ENCODE measurements around the gene RASSF5.

RASSF5 gene

DNA sequence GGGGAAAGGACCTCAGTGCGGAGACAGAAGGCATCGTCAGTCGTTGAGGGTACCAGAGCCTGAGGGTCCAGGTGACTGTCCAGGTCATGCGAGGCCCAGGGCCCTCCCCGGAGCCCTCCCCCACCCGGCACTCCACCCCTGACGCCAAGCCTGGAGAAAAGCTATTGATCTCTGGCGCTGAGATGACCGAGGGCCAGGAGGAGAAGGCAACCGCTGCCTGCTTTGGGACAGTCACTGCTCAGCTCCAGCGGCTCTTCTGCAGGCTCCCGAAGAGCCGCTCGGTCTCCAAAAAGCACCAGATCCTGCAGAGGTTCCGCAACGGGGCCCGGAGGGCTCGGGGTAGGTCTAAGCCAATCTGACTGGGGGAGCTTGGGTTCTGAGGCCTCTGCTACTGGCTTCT, 10.9 kb downstream of the RASSF5 start:
- TF ChIP-seq, protein P1, sequence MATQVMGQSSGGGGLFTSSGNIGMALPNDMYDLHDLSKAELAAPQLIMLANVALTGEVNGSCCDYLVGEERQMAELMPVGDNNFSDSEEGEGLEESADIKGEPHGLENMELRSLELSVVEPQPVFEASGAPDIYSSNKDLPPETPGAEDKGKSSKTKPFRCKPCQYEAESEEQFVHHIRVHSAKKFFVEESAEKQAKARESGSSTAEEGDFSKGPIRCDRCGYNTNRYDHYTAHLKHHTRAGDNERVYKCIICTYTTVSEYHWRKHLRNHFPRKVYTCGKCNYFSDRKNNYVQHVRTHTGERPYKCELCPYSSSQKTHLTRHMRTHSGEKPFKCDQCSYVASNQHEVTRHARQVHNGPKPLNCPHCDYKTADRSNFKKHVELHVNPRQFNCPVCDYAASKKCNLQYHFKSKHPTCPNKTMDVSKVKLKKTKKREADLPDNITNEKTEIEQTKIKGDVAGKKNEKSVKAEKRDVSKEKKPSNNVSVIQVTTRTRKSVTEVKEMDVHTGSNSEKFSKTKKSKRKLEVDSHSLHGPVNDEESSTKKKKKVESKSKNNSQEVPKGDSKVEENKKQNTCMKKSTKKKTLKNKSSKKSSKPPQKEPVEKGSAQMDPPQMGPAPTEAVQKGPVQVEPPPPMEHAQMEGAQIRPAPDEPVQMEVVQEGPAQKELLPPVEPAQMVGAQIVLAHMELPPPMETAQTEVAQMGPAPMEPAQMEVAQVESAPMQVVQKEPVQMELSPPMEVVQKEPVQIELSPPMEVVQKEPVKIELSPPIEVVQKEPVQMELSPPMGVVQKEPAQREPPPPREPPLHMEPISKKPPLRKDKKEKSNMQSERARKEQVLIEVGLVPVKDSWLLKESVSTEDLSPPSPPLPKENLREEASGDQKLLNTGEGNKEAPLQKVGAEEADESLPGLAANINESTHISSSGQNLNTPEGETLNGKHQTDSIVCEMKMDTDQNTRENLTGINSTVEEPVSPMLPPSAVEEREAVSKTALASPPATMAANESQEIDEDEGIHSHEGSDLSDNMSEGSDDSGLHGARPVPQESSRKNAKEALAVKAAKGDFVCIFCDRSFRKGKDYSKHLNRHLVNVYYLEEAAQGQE (IDR thresholded peaks at IDR 0.05; ENCODE audit: insufficient read depth in 1 of 2, low read depth in 2 of 2, low read length in 2 of 2) = no peak
- TF ChIP-seq TAF1 (IDR thresholded peaks at IDR 0.05; ENCODE audit: borderline replicate concordance, insufficient read depth, low read length) (no peak), SIN3A (IDR thresholded peaks at IDR 0.05; ENCODE audit: borderline replicate concordance, insufficient read depth, low read length) (no peak), FOXP2 (optimal IDR thresholded peaks at IDR 0.05; ENCODE audit: borderline replicate concordance, extremely low read depth, extremely low read length, insufficient read depth) (no peak), POLR2AphosphoS5 (IDR thresholded peaks at IDR 0.05; ENCODE audit: low read depth, low read length) (no peak)

DNA sequence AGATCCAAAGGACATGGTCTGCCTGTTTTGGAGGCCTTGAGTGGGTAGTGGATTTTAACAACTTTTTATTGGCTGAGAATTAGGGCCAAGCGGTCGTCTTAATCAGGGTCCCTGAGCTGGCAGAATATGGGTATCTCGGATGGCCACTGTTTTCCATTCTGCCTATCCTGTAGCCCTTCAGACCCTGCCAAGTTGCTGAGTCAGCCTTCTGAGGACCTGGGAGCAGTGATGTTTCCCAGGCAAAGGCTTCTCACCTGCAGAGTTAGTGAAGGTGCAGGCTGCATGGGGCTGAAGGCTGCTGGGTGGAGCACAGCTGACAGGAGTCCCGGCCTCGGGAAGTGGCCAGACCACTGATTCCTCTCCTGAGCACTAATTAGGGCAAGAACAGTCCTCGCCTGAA, 11.4 kb downstream of the RASSF5 start:
- TF ChIP-seq POLR2AphosphoS5 (IDR thresholded peaks at IDR 0.05; ENCODE audit: low read depth, low read length) = no peak
- no peak for TF ChIP-seq TAF1 (IDR thresholded peaks at IDR 0.05; ENCODE audit: borderline replicate concordance, insufficient read depth, low read length)
- TF ChIP-seq SIN3A (IDR thresholded peaks at IDR 0.05; ENCODE audit: borderline replicate concordance, insufficient read depth, low read length) = no peak
- TF ChIP-seq FOXP2 (optimal IDR thresholded peaks at IDR 0.05; ENCODE audit: borderline replicate concordance, extremely low read depth, extremely low read length, insufficient read depth) = no peak
- TF ChIP-seq, protein P1 (IDR thresholded peaks at IDR 0.05; ENCODE audit: insufficient read depth in 1 of 2, low read depth in 2 of 2, low read length in 2 of 2) = no peak

DNA sequence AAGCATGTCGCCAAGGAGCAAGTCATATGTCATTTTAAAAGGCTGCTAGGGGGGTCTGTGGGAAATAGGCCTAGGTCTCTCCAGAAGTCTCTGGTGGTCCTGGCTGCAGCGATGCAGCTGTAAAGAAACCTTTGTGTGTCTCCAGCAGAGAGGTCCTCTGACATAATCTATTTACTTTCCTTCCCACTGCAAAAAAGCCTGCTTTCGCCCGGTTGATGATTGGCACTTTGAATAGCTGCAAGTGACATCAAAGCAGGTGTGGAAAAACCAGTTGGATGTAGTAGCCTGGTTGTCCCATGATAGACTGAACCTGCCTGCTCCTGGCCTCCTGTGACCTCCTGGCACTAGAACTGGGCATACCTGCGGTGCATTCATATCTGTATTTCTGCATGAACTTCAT, 13.8 kb downstream of the RASSF5 start:
- TF ChIP-seq TAF1 (IDR thresholded peaks at IDR 0.05; ENCODE audit: borderline replicate concordance, insufficient read depth, low read length) = no peak
- TF ChIP-seq FOXP2 (optimal IDR thresholded peaks at IDR 0.05; ENCODE audit: borderline replicate concordance, extremely low read depth, extremely low read length, insufficient read depth) = no peak
- no peak for TF ChIP-seq POLR2AphosphoS5 (IDR thresholded peaks at IDR 0.05; ENCODE audit: low read depth, low read length)
- TF ChIP-seq, protein P1 (IDR thresholded peaks at IDR 0.05; ENCODE audit: insufficient read depth in 1 of 2, low read depth in 2 of 2, low read length in 2 of 2) = no peak
- TF ChIP-seq SIN3A (IDR thresholded peaks at IDR 0.05; ENCODE audit: borderline replicate concordance, insufficient read depth, low read length) = no peak

DNA sequence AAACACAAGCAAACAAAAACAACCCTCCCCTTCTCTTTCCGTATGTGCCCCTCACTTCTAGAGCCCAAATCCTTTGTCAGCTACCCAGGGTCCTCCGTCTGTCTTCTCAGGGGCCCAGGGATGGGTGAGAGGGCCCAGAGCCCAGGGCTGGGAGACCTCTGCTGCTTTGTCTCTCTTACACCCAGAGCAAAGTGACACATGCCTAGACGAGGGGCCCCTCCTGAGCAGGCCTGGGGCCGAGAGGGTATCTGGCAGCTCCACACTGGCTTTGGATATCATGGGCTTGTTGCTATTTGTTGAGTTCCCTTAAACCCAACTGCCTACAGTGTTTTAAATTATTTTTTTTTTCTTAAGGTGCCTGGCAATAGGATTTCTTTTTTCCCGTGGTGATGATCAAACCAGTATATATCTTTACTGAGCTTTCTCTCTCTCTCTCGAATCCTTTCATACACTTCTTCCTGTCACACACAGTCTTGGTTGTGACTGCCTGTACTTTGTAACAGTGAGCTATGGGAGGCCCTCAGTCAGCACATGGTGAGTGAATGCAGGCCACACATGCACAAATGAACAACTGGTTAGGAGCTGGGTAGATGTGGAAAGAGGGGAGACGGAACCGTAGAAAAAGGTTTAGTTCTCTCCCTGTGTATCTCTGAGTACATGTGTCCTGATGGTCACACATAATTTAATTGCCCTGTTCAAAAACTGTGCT, 14.5 kb downstream of the RASSF5 start:
- TF ChIP-seq, protein P1 (IDR thresholded peaks at IDR 0.05; ENCODE audit: insufficient read depth in 1 of 2, low read depth in 2 of 2, low read length in 2 of 2) = no peak
- TF ChIP-seq POLR2AphosphoS5 (IDR thresholded peaks at IDR 0.05; ENCODE audit: low read depth, low read length) (no peak), SIN3A (IDR thresholded peaks at IDR 0.05; ENCODE audit: borderline replicate concordance, insufficient read depth, low read length) (no peak)

Measured in PFSK-1 (cell line).